ENCODE measurements around the gene DBN1. TPM values are rescaled to one million over a fixed set of nuclear protein-coding genes. Genes with fewer than 3 reads are reported as not detected.
A peak's percentile ranks its signal among the peaks of the same experiment; 100 is the strongest.

Gene DBN1
- total RNA-seq, 1 donor from 2014 or later, result 434 TPM

GRCh38 chr5:177476531-177477233, 3.2 kb upstream of the DBN1 start:
- no peak for DNase-seq (ENCODE audit: low read depth)
- Histone ChIP-seq H3K4me3 (ENCODE audit: low read depth, low read length) (no peak overlapping the region), H3K27me3 (ENCODE audit: control insufficient read depth, insufficient read depth, low read length) (no peaks in the 10 kb centered on the region), H3K36me3 (ENCODE audit: control insufficient read depth, insufficient read depth, low read length) (peaks cover 1% of the 10 kb centered on the region)
- TF ChIP-seq CTCF (IDR thresholded peaks at IDR 0.05; ENCODE audit: insufficient read depth, low read length, poor library complexity, severe bottlenecking), result no peak

- peaks cover 2% of the 10 kb centered on the region for H3K36me3 ChIP-seq (ENCODE audit: control insufficient read depth, insufficient read depth, low read length)
- no peak overlapping the region for H3K4me3 ChIP-seq (ENCODE audit: low read depth, low read length)
- H3K27me3 ChIP-seq (ENCODE audit: control insufficient read depth, insufficient read depth, low read length), result no peaks in the 10 kb centered on the region
- DNase-seq (ENCODE audit: low read depth), result no peak
- TF ChIP-seq CTCF (IDR thresholded peaks at IDR 0.05; ENCODE audit: insufficient read depth, low read length, poor library complexity, severe bottlenecking), result no peak
Observed at GRCh38 chr5:177475563-177476427, 2.4 kb upstream of the DBN1 start.

GRCh38 chr5:177474846-177475562, 1.6 kb upstream of the DBN1 start:
- DNase-seq (ENCODE audit: low read depth), result no peak

DNA sequence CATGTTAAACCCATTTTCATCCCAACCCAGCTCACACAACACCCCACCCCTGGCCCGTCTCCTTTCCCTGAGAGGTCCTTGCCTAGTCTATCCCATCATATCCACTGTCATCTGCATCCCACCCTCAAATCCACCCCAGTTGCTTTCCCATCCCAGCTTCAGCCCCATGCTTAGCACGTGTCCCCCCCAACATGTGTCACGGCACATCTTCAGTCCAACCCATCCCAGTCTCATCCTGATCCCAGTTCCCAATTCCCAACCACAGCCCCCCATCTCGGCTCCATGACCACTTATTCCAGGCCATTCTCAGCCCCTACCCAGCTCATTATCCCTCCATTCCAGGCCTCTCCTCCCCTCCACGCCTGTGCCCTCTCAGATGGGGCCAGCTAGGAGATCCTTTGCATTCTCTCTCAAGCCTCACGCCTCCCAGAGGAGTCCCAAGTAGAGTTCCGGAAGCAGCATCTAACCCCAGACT, 605 bp upstream of the DBN1 start:
- no peaks in the 10 kb centered on the region for H3K27me3 ChIP-seq (ENCODE audit: control insufficient read depth, insufficient read depth, low read length)
- no peak for TF ChIP-seq CTCF (IDR thresholded peaks at IDR 0.05; ENCODE audit: insufficient read depth, low read length, poor library complexity, severe bottlenecking)
- H3K4me3 ChIP-seq (ENCODE audit: low read depth, low read length), result no peak overlapping the region
- no peak for DNase-seq (ENCODE audit: low read depth)
- peaks cover 2% of the 10 kb centered on the region for H3K36me3 ChIP-seq (ENCODE audit: control insufficient read depth, insufficient read depth, low read length)

More at GRCh38 chr5:177474846-177475562, 1.6 kb upstream of the DBN1 start:
- TF ChIP-seq CTCF (IDR thresholded peaks at IDR 0.05; ENCODE audit: insufficient read depth, low read length, poor library complexity, severe bottlenecking), result no peak
- H3K36me3 ChIP-seq (ENCODE audit: control insufficient read depth, insufficient read depth, low read length), result peaks cover 2% of the 10 kb centered on the region
- no peaks in the 10 kb centered on the region for H3K27me3 ChIP-seq (ENCODE audit: control insufficient read depth, insufficient read depth, low read length)
- H3K4me3 ChIP-seq (ENCODE audit: low read depth, low read length), result no peak overlapping the region

DNA sequence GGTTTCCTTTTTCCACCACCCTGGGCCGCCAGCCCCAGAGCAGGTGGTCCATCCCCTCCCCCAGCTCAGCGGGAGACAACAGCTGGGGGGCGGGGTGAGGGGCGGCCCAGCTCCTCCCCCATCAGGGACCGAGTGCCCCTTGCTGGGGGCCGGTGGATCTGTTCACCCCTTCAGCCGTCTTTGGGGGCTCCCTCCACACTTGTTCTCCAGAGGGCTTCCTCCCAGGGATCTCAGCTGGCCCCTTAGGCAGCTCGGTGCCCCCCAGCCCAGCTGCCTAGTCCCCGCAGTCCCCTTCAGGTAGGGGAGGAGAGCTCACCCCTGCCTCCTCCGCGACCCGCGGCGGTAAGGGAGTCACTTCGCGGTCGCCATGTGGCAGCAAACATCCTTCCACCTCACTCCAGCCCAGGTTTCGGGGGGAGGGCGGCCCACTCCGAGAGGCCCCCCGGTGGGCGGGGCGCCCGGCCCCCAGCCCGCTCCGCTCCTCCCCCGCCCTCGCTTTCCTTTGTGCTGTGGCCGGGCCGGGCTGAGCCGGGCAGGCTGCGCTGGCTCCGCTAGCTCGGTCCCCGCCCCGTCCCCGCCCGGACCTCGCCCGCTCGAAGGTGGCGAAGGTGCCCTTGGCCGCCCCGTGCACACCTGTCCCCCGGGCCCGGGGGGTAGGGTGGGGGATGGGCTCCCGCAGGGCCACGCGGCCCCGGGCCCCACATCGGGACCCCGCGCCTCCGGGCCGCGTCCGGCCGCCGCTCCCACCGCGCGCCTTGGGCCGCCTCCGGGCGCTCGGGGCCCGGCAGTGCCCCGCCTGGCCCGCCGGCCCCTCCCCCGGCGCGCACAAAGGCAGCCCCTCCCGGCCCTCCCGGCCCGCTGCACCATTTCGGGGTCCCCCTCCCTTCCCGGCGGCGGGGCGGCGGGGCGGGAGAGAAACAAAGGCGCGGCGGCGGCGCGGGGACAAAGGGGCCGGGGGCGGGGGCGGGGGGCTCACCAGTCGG, 683 bp downstream of the DBN1 start:
- Histone ChIP-seq H3K36me3 (ENCODE audit: control insufficient read depth, insufficient read depth, low read length) (peaks cover 2% of the 10 kb centered on the region), H3K4me3 (ENCODE audit: low read depth, low read length) (peak overlapping the region; percentile 69), H3K27me3 (ENCODE audit: control insufficient read depth, insufficient read depth, low read length) (no peaks in the 10 kb centered on the region)
- DNase-seq (ENCODE audit: low read depth), result no peak
- TF ChIP-seq CTCF (IDR thresholded peaks at IDR 0.05; ENCODE audit: insufficient read depth, low read length, poor library complexity, severe bottlenecking), result no peak
